PC-9 (cell line): ENCODE data around the gene TBCK.

Experiments used
- CTCF ChIP-seq: fragments of 200-600 bp; sonication (generic); conservative IDR thresholded peaks from 2 replicates; pipeline ENCODE4 v1.6.1; 2017; ENCODE audit warnings: mixed run types, antibody characterized with exemption, mild to moderate bottlenecking, moderate library complexity
- EZH2 ChIP-seq: fragments of 200-600 bp; sonication (generic); IDR thresholded peaks from 2 replicates; pipeline ENCODE4 v1.8.0; 2017; ENCODE audit warnings: antibody characterized with exemption, low read depth

GRCh38 chr4:106038012-106038411 lies 278.0 kb downstream of the TBCK start:
- TF ChIP-seq CTCF (no peak), EZH2 (no peak)
